CD4-positive, alpha-beta T cell (primary cell): ENCODE results near the gene MAP2K7. TPM values are rescaled to one million over a fixed set of nuclear protein-coding genes. Genes with fewer than 3 reads are reported as not detected.
A peak's percentile ranks its signal among the peaks of the same experiment; 100 is the strongest.

ENCODE experiments used
- ATAC-seq: fragments of 200-7000 bp; cut with Tn5 transposase; one replicate; pipeline ENCODE4 v1.10.0; 2022; ENCODE audit warnings: mild to moderate bottlenecking; ENCODE audit not compliant: poor library complexity
- CTCF ChIA-PET: fragments of 350-600 bp; sonication (Branson Sonifier 250); formaldehyde crosslinking; loops from one replicate; lab custom pipeline; 2021; ENCODE audit warnings: antibody characterized with exemption, inconsistent platforms; lab: Charles Lee
- POLR2A ChIA-PET: fragments of 350-600 bp; sonication (Branson Sonifier 250); formaldehyde crosslinking; loops from one replicate; lab custom pipeline; 2021; ENCODE audit warnings: antibody characterized with exemption, inconsistent platforms; lab: Charles Lee
- DNase-seq, 14 experiments: peaks; one replicate each; pipeline ENCODE4 v3.0.0-alpha.2; 2013 to 2020; ENCODE audit warnings: mixed read lengths in 2 of 14
- H3K27ac ChIP-seq, 2 donors: one replicate each; pipeline versions ENCODE4 v1.5.1 to v1.7.0; 2013; ENCODE audit warnings: low read length in 2 of 2, low read depth in 1 of 2, mild to moderate bottlenecking in 1 of 2
- H3K27me3 ChIP-seq, 2 experiments: 1 replicate in 1 of 2; 2 replicates in 1 of 2; pipeline versions ENCODE4 v1.6.1 to v1.7.0; 2013; ENCODE audit warnings: low read length in 2 of 2, control low read depth in 1 of 2, mild to moderate bottlenecking in 1 of 2, moderate library complexity in 1 of 2; ENCODE audit not compliant: insufficient read depth in 2 of 2, control insufficient read depth in 1 of 2
- H3K36me3 ChIP-seq: one replicate; pipeline ENCODE4 v1.6.1; 2013; ENCODE audit warnings: low read length, control low read depth; ENCODE audit not compliant: insufficient read depth
- H3K4me1 ChIP-seq: one replicate; pipeline ENCODE4 v1.6.1; 2013; ENCODE audit warnings: low read length, control low read depth; ENCODE audit not compliant: insufficient read depth
- H3K4me3 ChIP-seq: one replicate; pipeline ENCODE4 v1.5.1; 2013; ENCODE audit warnings: mild to moderate bottlenecking, low read length, moderate library complexity
- H3K9me3 ChIP-seq, 2 experiments: 1 replicate in 1 of 2; 2 replicates in 1 of 2; pipeline versions ENCODE4 v1.6.1 to v1.7.0; 2013; ENCODE audit warnings: low read length in 2 of 2, mild to moderate bottlenecking in 2 of 2, control low read depth in 1 of 2, moderate library complexity in 1 of 2; ENCODE audit not compliant: control insufficient read depth in 1 of 2, insufficient read depth in 1 of 2
- H3K27ac Mint-ChIP-seq: one replicate; pipeline ENCODE4 v1.8.0; 2020; ENCODE audit warnings: mixed read lengths
- H3K27me3 Mint-ChIP-seq: one replicate; pipeline ENCODE4 v1.8.0; 2021; ENCODE audit warnings: mixed read lengths
- H3K36me3 Mint-ChIP-seq: one replicate; pipeline ENCODE4 v1.8.0; 2021; ENCODE audit warnings: low read depth, mixed read lengths
- H3K4me1 Mint-ChIP-seq: one replicate; pipeline ENCODE4 v1.8.0; 2021; ENCODE audit warnings: low read depth, mixed read lengths
- H3K4me3 Mint-ChIP-seq: one replicate; pipeline ENCODE4 v1.8.0; 2020; ENCODE audit warnings: mild to moderate bottlenecking, mixed read lengths
- H3K9me3 Mint-ChIP-seq: one replicate; pipeline ENCODE4 v1.8.0; 2020; ENCODE audit warnings: mixed read lengths
- intact Hi-C, 2 experiments: fragments of 100-400 bp; cut with DNase I in 1 of 2; cut with micrococcal nuclease in 1 of 2; formaldehyde crosslinking; loops; one replicate each; pipeline versions ENCODE4 v1.15.1 to v1.9.0; 2023 to 2025; cut with DNase I, micrococcal nuclease
- total RNA-seq, 174 experiments: library from RNA in 2 of 174; stranded (reverse) in 2 of 174; gene quantifications; one replicate each; pipeline ENCODE4 v1.2.3 and lab custom pipeline; 2021 to 2026
- TF ChIP-seq, protein P1 (sequence below): fragments of 200-600 bp; IDR thresholded peaks from one replicate; pipeline ENCODE4 v1.8.0; 2022; ENCODE audit warnings: antibody characterized with exemption, mild to moderate bottlenecking

Gene MAP2K7
- total RNA-seq, 2 experiments from 2014 or later, result 81.7 to 82.3 TPM

DNA sequence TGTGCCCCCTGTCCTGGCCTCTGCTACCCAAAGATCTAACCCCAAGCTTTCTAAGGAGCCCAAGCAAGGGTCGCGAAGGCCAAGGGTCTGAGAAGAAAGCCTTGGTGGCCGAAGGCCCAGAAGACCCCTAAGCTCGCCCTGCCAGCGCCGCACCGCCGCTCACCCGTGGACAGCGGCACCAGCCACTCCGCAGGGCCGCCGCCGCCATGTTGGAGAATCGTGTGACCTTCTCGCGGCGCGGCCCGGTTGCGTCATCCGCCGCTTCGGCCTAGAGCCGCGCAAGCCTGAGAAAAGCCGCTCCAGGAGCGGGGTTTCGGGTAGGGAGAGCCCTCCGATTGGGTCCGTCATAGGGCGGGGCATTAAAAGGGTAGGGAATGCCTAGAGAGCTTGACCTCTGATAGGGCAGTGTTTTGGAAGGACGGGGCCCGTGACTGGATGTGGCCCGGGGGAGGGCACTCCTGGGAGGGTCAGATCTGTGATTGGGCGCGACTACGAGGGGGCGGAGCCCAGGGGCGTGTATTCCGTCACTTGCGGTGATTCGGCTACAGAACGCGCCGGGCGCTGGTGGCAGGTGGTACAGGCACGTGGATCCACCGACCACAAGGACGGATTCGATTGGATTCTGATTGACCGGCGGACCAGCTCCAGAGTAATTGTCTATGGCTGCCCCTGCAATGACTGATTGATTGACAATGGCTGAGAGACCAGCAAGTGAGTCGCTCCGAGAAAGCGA lies 39.9 kb downstream of the MAP2K7 start, which contains the start of gene TIMM44:
TSS of gene TIMM44 (minus strand) at position 223 of the 733 bp plus-strand sequence. CDS start at position 208, 15 bp downstream.
- ChIA-PET CTCF (interaction anchor here (0.7 to 3.1 kb wide), 14 partner anchors 9 to 410 kb away, joined by 3 to 36 read pairs (median 5); partner anchors contain the start of genes ELAVL1, MAP2K7, NDUFA7 and RPS28), POLR2A (interaction anchor here (0.9 to 2.6 kb wide), 19 partner anchors 9 to 1519 kb away, joined by 3 to 47 read pairs (median 5); partner anchors contain the start of genes CERS4, ELAVL1, KHSRP and MAP2K7)
- Mint-ChIP-seq H3K27me3 (no peaks in the 10 kb centered on the region), H3K4me1 (peaks cover 36% of the 10 kb centered on the region), H3K36me3 (peaks cover 31% of the 10 kb centered on the region), H3K9me3 (no peaks in the 10 kb centered on the region), H3K4me3 (peak within 1 kb of the TSS; percentile 95), H3K27ac (peak within 1 kb of the TSS; percentile 87)
- Histone ChIP-seq H3K27ac (peak within 1 kb of the TSS; percentile 96 to 97), H3K36me3 (peaks cover 17% of the 10 kb centered on the region), H3K9me3 (no peaks in the 10 kb centered on the region), H3K4me1 (peaks cover 30% of the 10 kb centered on the region), H3K4me3 (peak within 1 kb of the TSS; percentile 97), H3K27me3 (no peaks in the 10 kb centered on the region)
- peak; percentile 96 for ATAC-seq
- peak; percentile 95 to 100 (median 97) for DNase-seq
- TF ChIP-seq, protein P1, sequence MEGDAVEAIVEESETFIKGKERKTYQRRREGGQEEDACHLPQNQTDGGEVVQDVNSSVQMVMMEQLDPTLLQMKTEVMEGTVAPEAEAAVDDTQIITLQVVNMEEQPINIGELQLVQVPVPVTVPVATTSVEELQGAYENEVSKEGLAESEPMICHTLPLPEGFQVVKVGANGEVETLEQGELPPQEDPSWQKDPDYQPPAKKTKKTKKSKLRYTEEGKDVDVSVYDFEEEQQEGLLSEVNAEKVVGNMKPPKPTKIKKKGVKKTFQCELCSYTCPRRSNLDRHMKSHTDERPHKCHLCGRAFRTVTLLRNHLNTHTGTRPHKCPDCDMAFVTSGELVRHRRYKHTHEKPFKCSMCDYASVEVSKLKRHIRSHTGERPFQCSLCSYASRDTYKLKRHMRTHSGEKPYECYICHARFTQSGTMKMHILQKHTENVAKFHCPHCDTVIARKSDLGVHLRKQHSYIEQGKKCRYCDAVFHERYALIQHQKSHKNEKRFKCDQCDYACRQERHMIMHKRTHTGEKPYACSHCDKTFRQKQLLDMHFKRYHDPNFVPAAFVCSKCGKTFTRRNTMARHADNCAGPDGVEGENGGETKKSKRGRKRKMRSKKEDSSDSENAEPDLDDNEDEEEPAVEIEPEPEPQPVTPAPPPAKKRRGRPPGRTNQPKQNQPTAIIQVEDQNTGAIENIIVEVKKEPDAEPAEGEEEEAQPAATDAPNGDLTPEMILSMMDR, result no peak
- intact Hi-C loops, result loop anchor here (1.0 to 10.0 kb wide), 11 partner anchors 17 to 889 kb away; partner anchors contain the start of genes CTXN1 (in 1 of the 2), ELAVL1 (in 1 of the 2), MAP2K7 (in 1 of the 2) and MBD3L1 (in 1 of the 2)

- peak; percentile 45 for ATAC-seq
- peaks cover 25% of the 10 kb centered on the region for H3K36me3 Mint-ChIP-seq
These were observed 40.6 kb downstream of the MAP2K7 start for GRCh38 chr19:7944177-7944761.

More at GRCh38 chr19:7944177-7944761, 40.6 kb downstream of the MAP2K7 start:
- H3K27ac ChIP-seq, result peak overlapping the region; percentile 96 to 97
- Mint-ChIP-seq H3K4me1 (peaks cover 32% of the 10 kb centered on the region), H3K27me3 (no peaks in the 10 kb centered on the region), H3K9me3 (no peaks in the 10 kb centered on the region), H3K27ac (peak overlapping the region; percentile 87), H3K4me3 (peak overlapping the region; percentile 95)
- ChIA-PET POLR2A (interaction anchor here (0.9 to 2.6 kb wide), 18 partner anchors 8 to 1520 kb away, joined by 3 to 47 read pairs (median 6); partner anchors contain the start of genes CERS4, ELAVL1, KHSRP and MAP2K7), CTCF (interaction anchor here (0.6 to 3.1 kb wide), 17 partner anchors 8 to 410 kb away, joined by 3 to 36 read pairs (median 4); partner anchors contain the start of genes ELAVL1, NDUFA7, RPS28 and SNAPC2)
- H3K4me3 ChIP-seq, result peak overlapping the region; percentile 97
- no peaks in the 10 kb centered on the region for H3K9me3 ChIP-seq
- peak; percentile 75 to 92 (median 84) for DNase-seq
- TF ChIP-seq, protein P1, result peak; percentile 94
- H3K4me1 ChIP-seq, result peaks cover 30% of the 10 kb centered on the region
- H3K27me3 ChIP-seq, result no peaks in the 10 kb centered on the region
- peaks cover 14% of the 10 kb centered on the region for H3K36me3 ChIP-seq
- intact Hi-C loops, result loop anchor here (1.0 to 10.0 kb wide), 10 partner anchors 17 to 888 kb away; partner anchors contain the start of genes CTXN1 (in 1 of the 2), ELAVL1 (in 1 of the 2), MAP2K7 (in 1 of the 2) and MBD3L1 (in 1 of the 2)
